ENCODE results near the gene FAM120A.
"Not testable (repeated sequence)": the region's sequence is repeated elsewhere in the genome, so short reads cannot be mapped to it uniquely, and the experiment has no call there.

FAM120A gene

DNA sequence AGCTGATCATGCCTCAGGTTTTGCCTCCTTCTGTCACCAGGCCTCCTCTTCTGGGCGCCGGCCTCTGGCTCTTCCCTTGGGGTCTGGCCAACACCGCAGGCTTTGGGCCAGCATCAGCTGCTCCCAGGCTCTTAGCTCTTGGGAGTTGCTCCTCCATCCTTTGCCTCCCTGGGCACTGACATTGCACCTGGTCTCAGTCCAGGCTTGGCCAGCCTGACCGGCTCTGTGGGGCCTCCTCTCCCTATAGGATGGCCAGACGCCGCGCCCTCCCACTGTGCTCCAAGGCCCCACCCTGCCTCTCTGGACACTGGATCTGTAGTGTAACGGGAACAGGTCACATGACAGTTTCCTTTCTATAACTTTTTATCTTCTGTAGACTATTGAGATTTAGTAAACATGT lies 59.7 kb downstream of the FAM120A start:
- DNase-seq (ENCODE audit: low read depth in 2 of 2), result not testable (repeated sequence)

- DNase-seq (ENCODE audit: low read depth in 2 of 2), result not testable (repeated sequence)
These were observed 60.8 kb downstream of the FAM120A start for GRCh38 chr9:93512170-93512812.

DNA sequence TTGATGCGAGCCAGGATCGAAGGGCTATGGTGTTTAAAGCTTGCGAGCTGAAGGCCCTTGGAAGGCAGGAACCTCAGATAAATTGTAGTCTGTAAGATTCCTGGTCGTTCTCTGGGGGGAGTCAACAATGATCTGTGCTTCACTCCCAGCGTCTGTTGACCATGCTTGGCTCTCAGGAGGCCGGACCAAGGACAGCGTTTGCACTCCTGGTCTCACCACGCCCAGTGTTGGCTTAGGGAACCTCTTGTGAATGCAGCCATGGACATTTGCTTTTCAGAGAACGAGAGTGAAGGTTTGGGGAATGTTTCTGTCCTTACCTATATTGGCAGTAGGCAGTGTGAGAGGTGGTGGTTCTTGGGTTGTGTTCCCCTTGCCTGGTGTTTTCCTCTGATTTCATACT lies 62.1 kb downstream of the FAM120A start:
- no peak for DNase-seq (ENCODE audit: low read depth in 2 of 2)

DNA sequence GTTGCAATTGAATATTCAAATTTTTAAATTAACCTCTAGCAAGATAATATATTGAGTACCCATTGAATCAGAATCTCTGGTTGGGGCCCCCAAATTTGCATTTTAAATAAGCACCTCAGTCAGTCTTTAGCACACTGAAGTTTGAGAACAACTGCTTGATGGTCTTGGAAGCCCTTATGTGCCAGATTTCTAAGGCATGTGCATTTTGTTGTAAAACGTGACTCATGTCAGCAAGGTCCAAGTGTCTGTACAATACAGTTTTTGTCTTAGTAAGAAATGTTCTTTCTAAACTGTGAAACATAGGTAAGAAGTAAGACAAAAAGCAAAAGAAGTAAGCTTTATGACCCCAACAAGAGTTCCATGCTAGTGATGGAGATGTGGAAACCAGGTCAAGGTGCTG lies 65.8 kb downstream of the FAM120A start:
- DNase-seq (ENCODE audit: low read depth in 2 of 2), result no peak

DNA sequence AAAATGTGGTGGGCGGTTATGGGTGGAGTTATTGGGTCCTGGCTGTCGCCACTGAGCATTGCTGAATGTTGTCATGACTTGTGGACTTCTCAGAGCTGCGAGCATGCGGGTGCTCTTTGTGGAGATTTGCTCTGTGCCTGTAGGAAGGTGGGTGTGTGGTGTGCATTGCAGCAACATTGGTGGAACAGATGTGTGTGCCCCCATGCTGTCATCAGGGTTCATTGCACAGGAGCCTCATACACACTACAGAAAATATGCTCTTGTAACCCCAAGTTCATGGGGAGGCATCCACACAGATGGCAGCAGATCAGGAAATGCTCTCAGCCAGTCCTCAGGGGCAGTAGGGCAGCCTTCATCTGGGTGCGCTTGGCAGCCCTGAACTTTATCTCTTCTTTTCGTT lies 69.0 kb downstream of the FAM120A start:
- no peak for DNase-seq (ENCODE audit: low read depth in 2 of 2)

DNA sequence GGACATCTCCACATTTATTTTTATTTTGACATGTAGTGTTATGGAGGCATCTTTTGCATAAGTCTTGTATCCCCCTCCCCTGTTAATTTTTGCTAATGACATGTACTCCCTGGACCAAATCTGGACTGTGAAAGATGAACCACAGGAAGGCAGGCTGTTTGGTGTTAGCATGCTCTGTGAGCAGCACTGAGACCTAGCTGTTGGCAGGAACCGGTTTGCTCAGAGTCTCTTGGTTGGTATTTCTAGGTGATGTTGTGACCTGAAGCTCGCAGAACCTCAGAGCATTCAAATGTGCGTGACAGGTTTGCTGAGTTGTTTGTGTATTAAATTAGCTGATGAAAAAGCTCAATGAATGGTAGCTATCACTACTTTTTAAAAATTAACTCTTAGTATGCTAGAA lies 71.3 kb downstream of the FAM120A start:
- no peak for DNase-seq (ENCODE audit: low read depth in 2 of 2)

DNA sequence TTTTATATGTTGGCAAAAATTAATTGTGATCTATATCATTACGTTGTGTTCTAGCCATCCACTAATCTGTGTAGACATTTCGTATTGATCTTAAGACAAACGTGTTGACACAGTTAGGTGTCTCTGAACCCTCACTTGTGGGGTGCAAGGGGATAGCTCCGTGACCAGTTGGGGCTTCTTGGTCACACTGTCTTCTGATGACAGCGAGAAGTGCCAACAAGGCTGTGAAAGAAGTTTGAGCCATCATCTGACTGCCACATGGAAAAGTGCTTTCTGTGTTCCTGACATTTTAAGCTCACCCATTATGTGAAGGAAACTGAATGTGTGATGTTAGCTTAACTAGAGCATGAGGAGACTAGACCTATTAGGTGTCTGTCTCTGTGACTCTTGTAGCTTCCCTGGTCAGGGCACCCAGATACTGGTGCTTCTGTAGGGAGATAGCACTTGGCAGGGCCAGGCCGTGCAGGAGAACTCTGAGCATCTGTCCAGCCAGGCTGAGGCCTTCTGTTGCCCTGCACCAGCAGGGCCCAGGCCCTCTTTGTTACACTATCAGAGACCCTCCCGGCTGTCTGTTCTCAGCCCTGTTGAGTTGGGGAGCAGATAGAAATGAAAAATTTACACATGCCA lies 72.1 kb downstream of the FAM120A start:
- no peak for DNase-seq (ENCODE audit: low read depth in 2 of 2)

DNA sequence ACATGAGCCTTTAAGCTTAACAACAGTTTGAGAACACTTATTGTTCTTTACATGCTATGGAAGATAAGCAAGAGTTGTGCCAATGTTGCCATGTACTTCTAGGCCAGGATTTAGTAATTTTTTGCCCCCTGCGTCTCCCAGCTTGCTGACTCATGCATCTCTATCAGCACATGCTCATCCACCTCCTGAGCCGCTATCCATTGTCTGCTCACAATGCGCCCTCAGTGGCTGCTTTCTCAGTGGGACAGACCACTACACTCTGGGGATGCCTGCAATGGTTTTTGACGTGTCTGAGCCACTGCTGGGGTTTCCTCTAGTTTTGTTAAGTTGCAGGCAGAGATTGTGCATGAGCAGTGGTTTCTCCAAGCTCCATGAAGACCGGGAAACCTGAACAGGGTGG lies 74.0 kb downstream of the FAM120A start:
- no peak for DNase-seq (ENCODE audit: low read depth in 2 of 2)

DNA sequence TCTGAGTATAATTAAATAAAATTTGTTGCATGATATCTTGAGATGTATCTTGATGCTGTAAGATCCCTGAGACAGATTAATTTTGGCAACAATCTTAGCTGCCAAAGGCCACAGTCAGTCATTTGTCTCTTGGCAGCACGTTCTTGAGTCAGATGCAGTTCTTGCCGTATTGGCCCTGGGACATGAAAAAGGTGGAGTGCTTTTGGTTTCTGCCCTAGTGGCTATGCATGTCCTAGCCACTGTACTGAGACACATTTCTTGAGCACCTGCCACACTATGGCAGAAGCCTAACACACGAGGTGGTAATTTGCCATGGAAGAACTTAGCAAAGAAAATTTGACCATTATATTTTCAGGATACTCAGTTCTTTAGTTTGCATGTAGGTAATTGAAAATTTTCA lies 79.9 kb downstream of the FAM120A start:
- no peak for DNase-seq (ENCODE audit: low read depth in 2 of 2)

GRCh38 chr9:93532141-93532540 lies 80.7 kb downstream of the FAM120A start:
- no peak for DNase-seq (ENCODE audit: low read depth in 2 of 2)

GRCh38 chr9:93533863-93534262 lies 82.4 kb downstream of the FAM120A start:
- DNase-seq (ENCODE audit: low read depth in 2 of 2), result no peak

GRCh38 chr9:93536167-93536566 lies 84.7 kb downstream of the FAM120A start:
- DNase-seq (ENCODE audit: low read depth in 2 of 2), result no peak

GRCh38 chr9:93536874-93537273 lies 85.4 kb downstream of the FAM120A start:
- DNase-seq (ENCODE audit: low read depth in 2 of 2), result no peak

DNA sequence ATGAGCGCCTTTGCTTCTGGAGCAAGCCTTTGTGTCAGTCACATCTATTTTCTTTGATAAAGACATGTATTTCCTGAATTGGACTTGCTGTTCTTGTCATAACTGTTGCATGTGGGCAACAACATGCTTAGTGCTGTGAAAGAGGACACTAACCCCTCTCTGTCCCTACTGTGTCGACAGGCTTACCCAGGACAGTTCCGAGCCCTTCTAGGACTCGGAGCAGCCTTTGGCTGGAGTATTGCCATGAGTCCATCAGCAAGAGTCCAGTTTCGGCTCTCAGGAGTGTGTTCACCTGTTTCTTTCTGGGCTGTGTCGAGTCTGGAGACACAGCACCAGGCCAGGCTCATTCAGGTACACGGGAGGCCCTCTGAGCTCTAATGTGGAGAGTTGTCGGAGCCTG lies 88.8 kb downstream of the FAM120A start:
- DNase-seq (ENCODE audit: low read depth in 2 of 2), result no peak

DNA sequence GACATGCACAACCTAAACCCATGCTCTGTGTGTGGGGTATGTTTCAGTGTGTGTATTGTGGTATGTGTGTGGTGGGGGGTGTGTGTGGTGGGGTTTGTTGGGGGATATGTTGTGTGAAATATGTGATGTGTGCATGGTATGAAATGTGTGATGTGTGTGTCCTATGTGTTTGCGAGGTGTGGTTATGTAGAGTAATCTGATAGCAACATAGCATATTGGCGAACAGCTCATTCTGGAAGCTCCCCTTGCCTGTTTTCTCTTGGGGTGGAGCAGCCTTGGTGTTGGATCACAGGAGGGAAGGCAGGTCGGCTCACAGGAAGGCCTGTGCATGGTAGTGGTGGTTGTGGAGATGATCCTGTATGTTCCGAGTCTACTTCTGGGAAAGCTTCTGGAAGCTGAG lies 89.5 kb downstream of the FAM120A start:
- no peak for DNase-seq (ENCODE audit: low read depth in 2 of 2)

- DNase-seq (ENCODE audit: low read depth in 2 of 2), result no peak
These were observed 90.3 kb downstream of the FAM120A start for GRCh38 chr9:93541581-93542349.

DNA sequence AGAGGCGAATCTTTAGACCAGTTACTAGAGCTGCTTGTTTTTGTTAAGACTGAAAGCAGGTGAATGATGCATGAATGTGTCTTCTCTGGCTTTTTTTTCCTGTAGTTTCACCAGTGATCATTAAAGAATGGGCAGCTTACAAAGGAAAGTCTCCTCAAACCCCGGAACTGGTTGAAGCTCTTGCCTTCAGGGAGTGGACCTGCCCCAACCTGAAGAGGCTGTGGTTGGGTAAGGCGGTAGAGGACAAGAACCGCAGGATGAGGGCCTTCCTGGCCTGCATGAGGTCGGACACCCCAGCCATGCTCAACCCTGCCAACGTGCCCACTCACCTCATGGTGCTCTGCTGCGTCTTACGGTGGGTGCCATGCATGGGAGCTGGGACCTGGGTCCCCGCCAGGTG lies 91.6 kb downstream of the FAM120A start:
- no peak for DNase-seq (ENCODE audit: low read depth in 2 of 2)

DNA sequence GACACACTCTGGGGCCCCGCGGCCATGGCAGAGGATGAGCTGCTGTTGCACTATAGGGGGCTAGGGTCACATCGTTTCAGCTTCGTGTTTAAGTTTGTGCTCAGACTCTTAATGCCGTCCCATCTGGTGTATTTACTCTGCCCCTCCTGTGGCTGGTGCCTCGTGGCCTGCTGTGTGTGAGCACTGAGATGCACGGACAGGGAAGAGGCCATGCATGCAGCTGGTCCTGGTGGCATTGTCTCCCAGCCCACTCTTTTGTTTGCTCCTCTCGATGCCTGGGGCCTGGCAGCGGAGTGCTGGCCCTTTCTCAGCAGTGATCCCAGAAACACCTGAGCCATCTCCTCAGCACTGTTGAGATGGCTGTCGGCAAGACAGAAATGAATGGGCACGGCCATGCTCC lies 94.9 kb downstream of the FAM120A start:
- DNase-seq (ENCODE audit: low read depth in 2 of 2), result no peak

- DNase-seq (ENCODE audit: low read depth in 2 of 2), result no peak
These were observed 98.1 kb downstream of the FAM120A start for GRCh38 chr9:93549611-93550010.

- DNase-seq (ENCODE audit: low read depth in 2 of 2), result no peak
These were observed 101.4 kb downstream of the FAM120A start for GRCh38 chr9:93552923-93553322.

DNA sequence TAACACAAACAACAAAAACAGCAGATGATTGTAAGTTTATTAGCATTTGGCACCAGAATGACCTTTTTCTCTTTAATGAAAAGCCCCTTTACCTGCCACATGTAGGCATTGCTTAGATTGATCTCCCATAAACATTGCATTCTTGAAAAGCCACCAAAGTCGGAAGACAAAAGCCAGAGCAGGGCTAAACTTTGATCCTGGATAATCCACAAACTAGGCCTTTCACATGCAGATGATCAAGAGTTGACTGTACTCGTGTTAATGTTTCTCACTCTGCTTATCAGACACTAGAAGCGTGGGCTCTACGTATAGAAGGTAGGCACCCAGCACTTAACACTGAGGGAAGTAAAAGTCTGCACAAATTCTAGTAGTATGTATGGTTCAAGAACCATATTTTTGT lies 103.9 kb downstream of the FAM120A start:
- DNase-seq (ENCODE audit: low read depth in 2 of 2), result no peak

GRCh38 chr9:93557366-93558137 lies 106.1 kb downstream of the FAM120A start:
- no peak for DNase-seq (ENCODE audit: low read depth in 2 of 2)

All from stimulated activated CD4-positive, alpha-beta T cell treated with anti-CD3 and anti-CD28 coated beads, Interleukin-1b, Interleukin-23, amount 100 ng/mL, for 4 hours (primary cell).